IMR-90 (cell line): ENCODE data around the gene PTPRN2. TPM values are rescaled to one million over a fixed set of nuclear protein-coding genes. Genes with fewer than 3 reads are reported as not detected.
A peak's percentile ranks its signal among the peaks of the same experiment; 100 is the strongest.

Experiments used
- ATAC-seq: fragments of 200-7000 bp; cut with Tn5 transposase; 2 replicates; pipeline ENCODE4 v1.9.1; 2020; ENCODE audit warnings: low read depth, mild to moderate bottlenecking, moderate library complexity
- BruUV-seq: library from RNA; stranded (reverse); fragments of 400-500 nt; replicated peaks from 2 replicates; lab custom pipeline; 2021; lab: Mats Ljungman, UMichigan
- CTCF ChIA-PET: fragments of 300-600 bp; formaldehyde crosslinking; extraction: SDS; loops from one replicate; lab custom pipeline; 2021; ENCODE audit warnings: antibody characterized with exemption; lab: Yijun Ruan, JAX
- POLR2A ChIA-PET: fragments of 300-600 bp; sonication (Branson Sonifier 250); formaldehyde crosslinking; loops from one replicate; lab custom pipeline; 2022; ENCODE audit warnings: antibody characterized with exemption; ENCODE audit not compliant: unreplicated experiment; lab: Charles Lee
- DNase-seq: peaks from one replicate; pipeline ENCODE4 v3.0.0; 2013
- H2AFZ ChIP-seq: replicated peaks from 2 replicates; pipeline ENCODE3; 2013; ENCODE audit warnings: low read length, mild to moderate bottlenecking; ENCODE audit not compliant: poor library complexity
- H2AK5ac ChIP-seq: 2 replicates; pipeline ENCODE4 v1.6.1; 2013; ENCODE audit warnings: low read depth, low read length, inconsistent platforms
- H2AK9ac ChIP-seq: replicated peaks from 2 replicates; pipeline ENCODE3; 2013; ENCODE audit warnings: mild to moderate bottlenecking, low read depth, low read length, moderate library complexity; ENCODE audit not compliant: poor library complexity
- H2BK120ac ChIP-seq: 2 replicates; pipeline ENCODE4 v1.6.1; 2013; ENCODE audit warnings: low read depth, low read length, inconsistent platforms
- H2BK15ac ChIP-seq: 3 replicates; pipeline ENCODE4 v1.6.1; 2013; ENCODE audit warnings: low read depth, low read length, inconsistent platforms
- H2BK20ac ChIP-seq: 2 replicates; pipeline ENCODE4 v1.6.1; 2013; ENCODE audit warnings: low read depth, mild to moderate bottlenecking, inconsistent platforms, low read length, moderate library complexity
- H2BK5ac ChIP-seq: 2 replicates; pipeline ENCODE4 v1.6.1; 2013; ENCODE audit warnings: mild to moderate bottlenecking, low read depth, low read length, inconsistent platforms; ENCODE audit not compliant: poor library complexity, severe bottlenecking
- H3K14ac ChIP-seq: replicated peaks from 2 replicates; pipeline ENCODE4 v1.6.1; 2013; ENCODE audit warnings: low read depth, low read length, inconsistent platforms
- H3K18ac ChIP-seq: 2 replicates; pipeline ENCODE4 v1.6.1; 2013; ENCODE audit warnings: low read depth, low read length, control low read depth
- H3K23ac ChIP-seq: 2 replicates; pipeline ENCODE4 v1.6.1; 2013; ENCODE audit warnings: low read depth, low read length, inconsistent platforms
- H3K27ac ChIP-seq: 2 replicates; pipeline ENCODE4 v1.5.1; 2013; ENCODE audit warnings: mild to moderate bottlenecking, control low read depth, low read length; ENCODE audit not compliant: insufficient read depth
- H3K27me3 ChIP-seq: 2 replicates; pipeline ENCODE4 v1.6.1; 2013; ENCODE audit warnings: low read length; ENCODE audit not compliant: control insufficient read depth, insufficient read depth
- H3K36me3 ChIP-seq: 2 replicates; pipeline ENCODE4 v1.6.1; 2013; ENCODE audit warnings: low read length, mixed read lengths; ENCODE audit not compliant: control insufficient read depth, insufficient read depth
- H3K4ac ChIP-seq: 2 replicates; pipeline ENCODE4 v1.6.1; 2013; ENCODE audit warnings: low read depth, low read length, inconsistent platforms
- H3K4me1 ChIP-seq: 2 replicates; pipeline ENCODE4 v1.6.1; 2013; ENCODE audit warnings: low read length, mixed read lengths; ENCODE audit not compliant: control insufficient read depth, insufficient read depth
- H3K4me2 ChIP-seq: 2 replicates; pipeline ENCODE4 v1.6.1; 2013; ENCODE audit warnings: low read depth, mild to moderate bottlenecking, control low read depth, low read length, moderate library complexity
- H3K4me3 ChIP-seq: 2 replicates; pipeline ENCODE4 v1.5.1; 2013; ENCODE audit warnings: low read depth, mild to moderate bottlenecking, control low read depth, low read length, moderate library complexity; ENCODE audit not compliant: insufficient read depth
- H3K56ac ChIP-seq: 2 replicates; pipeline ENCODE4 v1.6.1; 2013; ENCODE audit warnings: low read length, inconsistent platforms; ENCODE audit not compliant: insufficient read depth; ENCODE audit errors: extremely low read depth
- H3K79me1 ChIP-seq, 2 experiments: 2 replicates each; pipeline ENCODE4 v1.6.1; 2013; ENCODE audit warnings: low read length in 2 of 2, inconsistent platforms in 1 of 2, low read depth in 1 of 2
- H3K9ac ChIP-seq: 2 replicates; pipeline ENCODE4 v1.6.1; 2013; ENCODE audit warnings: low read depth, low read length, control low read depth
- H3K9me1 ChIP-seq: 2 replicates; pipeline ENCODE4 v1.6.1; 2013; ENCODE audit warnings: low read length, inconsistent platforms; ENCODE audit not compliant: insufficient read depth
- H3K9me3 ChIP-seq: 2 replicates; pipeline ENCODE4 v1.6.1; 2013; ENCODE audit warnings: low read length; ENCODE audit not compliant: control insufficient read depth, insufficient read depth
- H4K20me1 ChIP-seq: 2 replicates; pipeline ENCODE4 v1.6.1; 2013; ENCODE audit warnings: low read length, inconsistent platforms; ENCODE audit not compliant: insufficient read depth
- H4K5ac ChIP-seq: 2 replicates; pipeline ENCODE4 v1.6.1; 2013; ENCODE audit warnings: mild to moderate bottlenecking, low read depth, low read length, control low read depth
- H4K8ac ChIP-seq, 2 experiments: 2 replicates each; pipeline ENCODE4 v1.6.1; 2013; ENCODE audit warnings: low read depth in 2 of 2, low read length in 2 of 2, control low read depth in 1 of 2, inconsistent platforms in 1 of 2
- H4K91ac ChIP-seq: 2 replicates; pipeline ENCODE4 v1.6.1; 2013; ENCODE audit warnings: low read depth, low read length, inconsistent platforms; ENCODE audit not compliant: insufficient read depth
- BHLHE40 ChIP-seq: fragments of 150-350 bp; IDR thresholded peaks from 2 replicates; pipeline ENCODE4 v1.6.1; 2016; ENCODE audit warnings: mild to moderate bottlenecking, low read depth, low read length
- CEBPB ChIP-seq: IDR thresholded peaks from 2 replicates; pipeline ENCODE4 v1.6.1; 2012; ENCODE audit warnings: low read depth, low read length, improper control_type of control experiment
- CHD1 ChIP-seq: IDR thresholded peaks from 2 replicates; pipeline ENCODE4 v1.6.1; 2012; ENCODE audit warnings: low read depth, low read length, improper control_type of control experiment
- CTCF ChIP-seq: conservative IDR thresholded peaks from 2 replicates; pipeline ENCODE4 v1.5.1; 2012; ENCODE audit warnings: mild to moderate bottlenecking, low read depth, low read length, improper control_type of control experiment
- ELK1 ChIP-seq: fragments of 150-350 bp; IDR thresholded peaks from 2 replicates; pipeline ENCODE4 v1.6.1; 2016; ENCODE audit warnings: low read depth, mild to moderate bottlenecking, low read length, moderate library complexity, borderline replicate concordance
- FOS ChIP-seq: fragments of 150-350 bp; IDR thresholded peaks from 2 replicates; pipeline ENCODE4 v1.6.1; 2016; ENCODE audit warnings: low read depth, low read length
- MAFK ChIP-seq: IDR thresholded peaks from 2 replicates; pipeline ENCODE4 v1.6.1; 2012; ENCODE audit warnings: low read depth, low read length, improper control_type of control experiment
- MAZ ChIP-seq: IDR thresholded peaks from 2 replicates; pipeline ENCODE4 v1.6.1; 2012; ENCODE audit warnings: low read depth, mild to moderate bottlenecking, low read length, improper control_type of control experiment, moderate library complexity, borderline replicate concordance
- MXI1 ChIP-seq: IDR thresholded peaks from 2 replicates; pipeline ENCODE4 v1.6.1; 2012; ENCODE audit warnings: low read depth, mild to moderate bottlenecking, low read length, moderate library complexity, borderline replicate concordance
- NFE2L2 ChIP-seq: fragments of 150-350 bp; IDR thresholded peaks from 2 replicates; pipeline ENCODE4 v1.6.1; 2016; ENCODE audit warnings: low read depth, mild to moderate bottlenecking, low read length
- POLR2A ChIP-seq: IDR thresholded peaks from 2 replicates; pipeline ENCODE4 v1.6.1; 2012; ENCODE audit warnings: mild to moderate bottlenecking, low read depth, low read length
- RAD21 ChIP-seq: IDR thresholded peaks from 2 replicates; pipeline ENCODE4 v1.6.1; 2012; ENCODE audit warnings: low read length, improper control_type of control experiment
- RCOR1 ChIP-seq: IDR thresholded peaks from 2 replicates; pipeline ENCODE4 v1.6.1; 2012; ENCODE audit warnings: mild to moderate bottlenecking, low read length, improper control_type of control experiment; ENCODE audit not compliant: insufficient replicate concordance
- RFX5 ChIP-seq: IDR thresholded peaks from 2 replicates; pipeline ENCODE4 v1.8.0; 2012; ENCODE audit warnings: low read depth, mild to moderate bottlenecking, low read length, moderate library complexity
- SMC3 ChIP-seq: fragments of 150-350 bp; IDR thresholded peaks from 2 replicates; pipeline ENCODE4 v1.6.1; 2016; ENCODE audit warnings: low read depth, mild to moderate bottlenecking, antibody characterized with exemption, low read length, moderate library complexity
- USF2 ChIP-seq: fragments of 150-350 bp; IDR thresholded peaks from 2 replicates; pipeline ENCODE4 v1.6.1; 2017; ENCODE audit warnings: mild to moderate bottlenecking, antibody characterized with exemption, low read length, low read depth
- WGBS, 2 experiments: methylation state at CpG; one replicate each; pipeline versions ENCODE4 v1.1.5 to v1.1.7; 2013; ENCODE audit warnings: missing lambda C conversion rate in 2 of 2; ENCODE audit not compliant: insufficient read length in 1 of 2; ENCODE audit errors: extremely low coverage in 2 of 2; 5-methylcytosine and 5-hydroxymethylcytosine counted together
- dilution Hi-C: fragments of 300-500 bp; cut with HindIII; formaldehyde crosslinking; loops from one replicate; pipeline ENCODE4 v1.14.3; 2018; ENCODE audit warnings: low sequenced_read_pairs; ENCODE audit not compliant: unreplicated experiment
- in situ Hi-C: fragments of 300-500 bp; cut with MboI; formaldehyde crosslinking; loops from 3 replicates; pipeline ENCODE4 v1.14.3; 2019; ENCODE audit warnings: low sequenced_read_pairs, inconsistent platforms, mixed read lengths
- intact Hi-C: fragments of 100-400 bp; cut with micrococcal nuclease; formaldehyde crosslinking; loops from 2 replicates; pipeline ENCODE4 v1.10.0; 2022
- polyA plus RNA-seq, 3 experiments: library from polyadenylated mRNA; depleted of rRNA; stranded (reverse); fragments of >200 nt; gene quantifications; 2 replicates each; pipeline ENCODE4 v1.2.3, GENCODE V29; 2012; ENCODE audit warnings: low replicate concordance in 1 of 3
- total RNA-seq: library from RNA; depleted of rRNA; stranded (reverse); fragments of >200 nt; gene quantifications from 2 replicates; pipeline ENCODE4 v1.2.3, GENCODE V29; 2012

The PTPRN2 gene
- total and polyA plus RNA-seq, 2 of the 4 experiments (the other 2 are of a cell fraction) = 0.03 TPM; not detected in 1

- in situ Hi-C loops (no loop called here), dilution Hi-C loops (no loop called here), intact Hi-C loops (no loop called here)
- no peak overlapping the region for H3K18ac ChIP-seq
- H4K8ac ChIP-seq = no peak overlapping the region
- ATAC-seq (no peak), DNase-seq (no peak)
- TF ChIP-seq RAD21 = no peak
- TF ChIP-seq MXI1 = no peak
- no peak for TF ChIP-seq USF2
- no peak for TF ChIP-seq SMC3
- TF ChIP-seq MAZ = no peak
- no peak for TF ChIP-seq RFX5
- TF ChIP-seq NFE2L2 = no peak
- no peak for TF ChIP-seq CHD1
- no peak for TF ChIP-seq MAFK
- no peak for TF ChIP-seq BHLHE40
- TF ChIP-seq POLR2A = no peak
- TF ChIP-seq FOS = no peak
- TF ChIP-seq CEBPB = no peak
- no peak for TF ChIP-seq RCOR1
- TF ChIP-seq ELK1 = no peak
- no peak for TF ChIP-seq CTCF
- peak overlapping the region; percentile 9 for H2AK9ac ChIP-seq
- H3K9me1 ChIP-seq = no peaks in the 10 kb centered on the region
- CTCF ChIA-PET = no interaction called here
- no peak overlapping the region for H2BK5ac ChIP-seq
- no TSS peak for BruUV-seq
- H3K36me3 ChIP-seq = no peaks in the 10 kb centered on the region
- no peak overlapping the region for H2BK15ac ChIP-seq
- no peaks in the 10 kb centered on the region for H3K79me1 ChIP-seq
- H4K20me1 ChIP-seq = no peaks in the 10 kb centered on the region
- H3K4me2 ChIP-seq = no peak overlapping the region
- no peak overlapping the region for H3K9ac ChIP-seq
- WGBS, 2 experiments = no CpG with 5 or more reads among the region's 6 CpGs
- no peak overlapping the region for H2BK120ac ChIP-seq
- H4K5ac ChIP-seq = no peak overlapping the region
- H3K23ac ChIP-seq = no peak overlapping the region
- H3K4me1 ChIP-seq = no peaks in the 10 kb centered on the region
- no peak overlapping the region for H3K27ac ChIP-seq
- no peak overlapping the region for H3K14ac ChIP-seq
- no peak overlapping the region for H3K4me3 ChIP-seq
- H2AFZ ChIP-seq = no peak overlapping the region
- no peak overlapping the region for H3K56ac ChIP-seq
- POLR2A ChIA-PET = no interaction called here
- no peak overlapping the region for H2BK20ac ChIP-seq
- peaks cover 28% of the 10 kb centered on the region for H3K9me3 ChIP-seq
- no peak overlapping the region for H3K4ac ChIP-seq
- H2AK5ac ChIP-seq = no peak overlapping the region
- H4K91ac ChIP-seq = no peak overlapping the region
- no peaks in the 10 kb centered on the region for H3K27me3 ChIP-seq
These were observed 952.5 kb downstream of the PTPRN2 start for GRCh38 chr7:157635148-157635500.
